ENCODE data around the gene DAB2. TPM values are rescaled to one million over a fixed set of nuclear protein-coding genes. Genes with fewer than 3 reads are reported as not detected.
"Not testable (repeated sequence)": the region's sequence is repeated elsewhere in the genome, so short reads cannot be mapped to it uniquely, and the experiment has no call there.

Gene DAB2
- total RNA-seq, 1 donor from 2014 or later = 63.6 TPM

- Mint-ChIP-seq H3K4me1 (peaks cover 28% of the 10 kb centered on the region), H3K27me3 (ENCODE audit: low read depth) (no peaks in the 10 kb centered on the region), H3K27ac (peak overlapping the region; percentile 4), H3K4me3 (no peak overlapping the region), H3K9me3 (no peaks in the 10 kb centered on the region), H3K36me3 (peaks cover 6% of the 10 kb centered on the region)
- no peak for DNase-seq (ENCODE audit: low spot score in 2 of 2, unreplicated experiment in 2 of 2)
- TF ChIP-seq CTCF (IDR thresholded peaks at IDR 0.05; ENCODE audit: unreplicated experiment) = no peak
Observed at GRCh38 chr5:39405083-39405843, 19.5 kb downstream of the DAB2 start.

GRCh38 chr5:39403761-39404160 is 21.0 kb downstream of the DAB2 start:
- not testable (repeated sequence) for H3K27ac Mint-ChIP-seq; H3K36me3 Mint-ChIP-seq; DNase-seq (ENCODE audit: low spot score in 2 of 2, unreplicated experiment in 2 of 2); H3K9me3 Mint-ChIP-seq; H3K4me3 Mint-ChIP-seq; H3K27me3 Mint-ChIP-seq (ENCODE audit: low read depth)
- peaks cover 25% of the 10 kb centered on the region for H3K4me1 Mint-ChIP-seq

GRCh38 chr5:39402140-39402539 is 22.6 kb downstream of the DAB2 start:
- not testable (repeated sequence) for H3K27ac Mint-ChIP-seq; H3K36me3 Mint-ChIP-seq; H3K9me3 Mint-ChIP-seq; DNase-seq (ENCODE audit: low spot score in 2 of 2, unreplicated experiment in 2 of 2); H3K4me3 Mint-ChIP-seq; H3K27me3 Mint-ChIP-seq (ENCODE audit: low read depth)
- peaks cover 20% of the 10 kb centered on the region for H3K4me1 Mint-ChIP-seq

- Mint-ChIP-seq H3K27ac (peak overlapping the region; percentile 88), H3K36me3 (peaks cover 2% of the 10 kb centered on the region), H3K4me1 (peaks cover 25% of the 10 kb centered on the region), H3K4me3 (no peak overlapping the region), H3K9me3 (no peaks in the 10 kb centered on the region), H3K27me3 (ENCODE audit: low read depth) (no peaks in the 10 kb centered on the region)
- DNase-seq (ENCODE audit: low spot score in 2 of 2, unreplicated experiment in 2 of 2) = no peak
- no peak for TF ChIP-seq CTCF (IDR thresholded peaks at IDR 0.05; ENCODE audit: unreplicated experiment)
Observed at GRCh38 chr5:39400713-39401578, 23.8 kb downstream of the DAB2 start.

GRCh38 chr5:39399135-39400036 is 25.4 kb downstream of the DAB2 start:
- TF ChIP-seq CTCF (IDR thresholded peaks at IDR 0.05; ENCODE audit: unreplicated experiment) = no peak
- Mint-ChIP-seq H3K4me3 (no peak overlapping the region), H3K27ac (peak overlapping the region; percentile 72), H3K9me3 (no peaks in the 10 kb centered on the region), H3K4me1 (peaks cover 35% of the 10 kb centered on the region), H3K36me3 (no peaks in the 10 kb centered on the region), H3K27me3 (ENCODE audit: low read depth) (no peaks in the 10 kb centered on the region)
- DNase-seq (ENCODE audit: low spot score in 2 of 2, unreplicated experiment in 2 of 2) = no peak

- Mint-ChIP-seq H3K27me3 (ENCODE audit: low read depth) (no peaks in the 10 kb centered on the region), H3K36me3 (peaks cover 16% of the 10 kb centered on the region), H3K27ac (no peak overlapping the region), H3K4me1 (peaks cover 34% of the 10 kb centered on the region), H3K4me3 (no peak overlapping the region), H3K9me3 (no peaks in the 10 kb centered on the region)
- no peak for DNase-seq (ENCODE audit: low spot score in 2 of 2, unreplicated experiment in 2 of 2)
- no peak for TF ChIP-seq CTCF (IDR thresholded peaks at IDR 0.05; ENCODE audit: unreplicated experiment)
Observed at GRCh38 chr5:39396843-39397242, 27.9 kb downstream of the DAB2 start.
